PC-3 (cell line): ENCODE data around the gene THTPA.

ENCODE experiments used
- CTCF ChIP-seq: fragments of 300-600 bp; sonication (generic); conservative IDR thresholded peaks from 2 replicates; pipeline ENCODE4 v1.5.1; 2017; ENCODE audit warnings: antibody characterized with exemption, low read depth, mild to moderate bottlenecking, low read length
- EZH2 ChIP-seq: fragments of 300-600 bp; sonication (generic); IDR thresholded peaks from one replicate; pipeline ENCODE4 v1.6.1; 2017; ENCODE audit warnings: antibody characterized with exemption, mild to moderate bottlenecking, low read length; ENCODE audit not compliant: unreplicated experiment
- EZH2phosphoT487 ChIP-seq: fragments of 300-600 bp; sonication (generic); IDR thresholded peaks from 2 replicates; pipeline ENCODE4 v1.6.1; 2018; ENCODE audit warnings: mild to moderate bottlenecking, antibody characterized with exemption, low read length, borderline replicate concordance

DNA sequence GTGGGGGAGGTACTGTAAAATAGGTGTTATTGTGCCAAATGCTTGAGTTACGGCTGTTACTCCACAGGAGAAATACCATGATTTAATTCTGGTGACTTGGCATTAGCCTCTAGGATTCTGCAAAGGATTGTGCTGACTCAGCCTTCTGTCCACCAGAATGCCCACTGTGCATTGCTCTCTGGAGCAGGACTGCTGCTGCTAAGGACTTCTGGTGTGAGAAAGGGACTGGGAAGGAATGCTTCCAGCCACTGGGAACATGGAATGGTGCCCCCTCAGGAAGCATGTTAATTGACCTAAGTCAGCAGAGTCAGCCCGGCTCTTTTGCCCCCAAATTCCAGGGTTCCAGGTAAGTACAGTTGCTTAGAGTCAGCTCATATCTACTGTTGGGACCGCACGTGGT is 37.4 kb upstream of the THTPA start:
- TF ChIP-seq CTCF (no peak), EZH2 (no peak), EZH2phosphoT487 (no peak)
